IPS-18c (cell line): ENCODE results near the gene CBFA2T3.
"Not testable (repeated sequence)": the region's sequence is repeated elsewhere in the genome, so short reads cannot be mapped to it uniquely, and the experiment has no call there.

ENCODE experiments used
- H3K4me3 ChIP-seq: 2 replicates; pipeline ENCODE4 v1.7.0; 2013; ENCODE audit warnings: low read depth, mild to moderate bottlenecking, low read length, moderate library complexity; ENCODE audit not compliant: insufficient read depth
- H3K9me3 ChIP-seq: one replicate; pipeline ENCODE4 v1.6.1; 2013; ENCODE audit warnings: mild to moderate bottlenecking, low read length, moderate library complexity; ENCODE audit not compliant: control insufficient read depth, insufficient read depth

Gene CBFA2T3

DNA sequence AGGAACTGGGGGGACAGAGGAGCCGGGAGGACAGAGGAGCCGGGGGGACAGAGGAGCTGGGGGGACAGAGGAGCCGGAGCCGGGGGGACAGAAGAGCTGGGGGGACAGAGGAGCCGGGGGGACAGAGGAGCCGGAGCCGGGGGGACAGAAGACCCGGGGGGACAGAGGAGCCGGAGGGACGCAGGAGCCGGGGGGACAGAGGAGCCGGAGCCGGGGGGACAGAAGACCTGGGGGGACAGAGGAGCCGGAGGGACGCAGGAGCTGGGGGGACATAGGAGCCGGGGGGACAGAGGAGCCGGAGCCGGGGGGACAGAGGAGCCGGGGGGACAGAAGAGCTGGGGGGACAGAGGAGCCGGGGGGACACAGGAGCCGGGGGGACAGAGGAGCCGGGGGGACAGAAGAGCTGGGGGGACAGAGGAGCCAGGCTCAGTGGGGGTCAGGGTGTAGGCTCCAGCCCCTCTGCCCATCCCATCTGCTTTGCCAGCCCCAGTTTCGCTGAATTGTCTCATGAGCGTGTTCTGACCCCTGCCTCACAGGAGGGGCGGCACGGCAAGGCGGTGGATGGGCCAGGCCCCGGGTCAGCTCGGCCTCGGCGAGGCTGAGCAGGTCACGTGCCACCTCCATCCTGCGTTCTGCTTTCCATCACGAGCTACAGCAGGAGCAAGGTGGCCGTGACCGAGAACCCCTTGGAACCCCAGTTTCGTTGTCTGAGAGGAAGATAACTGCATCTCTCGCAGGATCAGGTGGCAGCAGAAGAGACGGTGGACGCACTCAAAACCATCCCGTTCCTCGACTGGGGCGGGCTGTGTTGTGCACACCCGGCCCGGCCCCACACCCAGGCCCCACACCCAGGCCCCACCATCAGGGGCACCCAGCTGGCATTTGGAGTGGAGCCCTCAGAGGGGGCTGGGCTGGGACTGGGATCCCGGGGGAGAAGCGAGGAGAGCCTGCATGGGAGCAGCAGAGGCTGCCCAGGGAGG is 26.1 kb upstream of the CBFA2T3 start:
- Histone ChIP-seq H3K9me3 (peaks cover 4% of the 10 kb centered on the region), H3K4me3 (no peak overlapping the region)

DNA sequence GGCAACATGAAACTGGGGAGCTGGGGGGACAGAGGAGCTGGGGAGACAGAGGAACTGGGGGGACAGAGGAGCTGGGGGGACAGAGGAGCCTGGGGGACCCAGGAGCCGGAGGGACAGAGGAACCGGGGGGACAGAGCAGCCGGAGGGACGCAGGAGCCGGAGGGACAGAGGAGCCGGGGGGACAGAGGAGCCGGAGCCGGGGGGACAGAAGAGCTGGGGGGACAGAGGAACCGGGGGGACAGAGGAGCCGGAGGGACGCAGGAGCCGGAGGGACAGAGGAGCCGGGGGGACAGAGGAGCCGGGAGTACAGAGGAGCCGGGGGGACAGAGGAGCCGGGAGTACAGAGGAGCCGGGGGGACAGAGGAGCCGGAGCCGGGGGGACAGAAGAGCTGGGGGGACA is 25.1 kb upstream of the CBFA2T3 start:
- H3K9me3 ChIP-seq, H3K4me3 ChIP-seq: not testable (repeated sequence)

DNA sequence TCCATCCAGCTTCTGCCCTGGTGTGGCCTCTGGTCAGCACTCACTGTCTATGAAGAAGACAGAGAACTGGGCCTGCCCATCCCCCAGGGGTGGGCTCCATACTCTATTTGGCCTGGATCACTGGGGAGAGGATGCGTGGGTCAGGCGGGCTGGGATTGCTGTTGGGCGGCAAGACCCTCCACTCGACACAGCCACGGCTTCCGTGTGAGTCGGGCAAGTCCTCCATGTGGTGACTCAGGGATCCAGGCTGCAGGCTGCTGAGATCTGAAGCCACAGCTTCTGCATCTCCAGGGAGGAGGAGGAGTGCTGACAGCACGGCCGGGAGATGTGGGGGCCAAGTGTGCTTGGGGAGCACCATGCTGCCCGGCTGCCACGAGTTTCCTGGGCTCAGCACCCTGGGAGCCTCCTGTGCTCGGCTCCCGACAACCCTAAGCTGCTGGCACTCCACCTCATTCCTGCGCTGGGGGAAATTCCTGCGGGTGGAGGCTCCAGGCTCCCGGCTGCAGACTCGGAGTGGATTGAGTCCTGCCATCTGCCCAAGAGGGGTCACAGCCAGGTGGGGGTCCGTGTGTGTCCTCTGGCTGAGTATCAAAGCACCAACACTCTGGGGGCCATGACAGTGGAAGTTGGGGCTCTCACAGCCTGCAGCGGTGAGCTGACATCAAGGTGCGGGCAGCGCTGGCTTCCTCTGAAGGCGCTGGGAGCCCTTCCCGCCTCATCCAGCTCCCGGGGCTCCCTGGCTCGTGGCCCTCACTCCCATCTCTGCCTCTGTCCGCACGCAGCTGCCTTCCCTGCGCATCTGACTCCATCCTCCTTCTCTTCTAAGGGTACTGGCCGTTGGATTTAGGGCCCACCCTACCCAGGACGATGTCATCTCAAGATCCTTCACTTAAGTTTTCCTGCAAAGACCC is 24.4 kb upstream of the CBFA2T3 start:
- no peak overlapping the region for H3K4me3 ChIP-seq
- peaks cover 4% of the 10 kb centered on the region for H3K9me3 ChIP-seq

DNA sequence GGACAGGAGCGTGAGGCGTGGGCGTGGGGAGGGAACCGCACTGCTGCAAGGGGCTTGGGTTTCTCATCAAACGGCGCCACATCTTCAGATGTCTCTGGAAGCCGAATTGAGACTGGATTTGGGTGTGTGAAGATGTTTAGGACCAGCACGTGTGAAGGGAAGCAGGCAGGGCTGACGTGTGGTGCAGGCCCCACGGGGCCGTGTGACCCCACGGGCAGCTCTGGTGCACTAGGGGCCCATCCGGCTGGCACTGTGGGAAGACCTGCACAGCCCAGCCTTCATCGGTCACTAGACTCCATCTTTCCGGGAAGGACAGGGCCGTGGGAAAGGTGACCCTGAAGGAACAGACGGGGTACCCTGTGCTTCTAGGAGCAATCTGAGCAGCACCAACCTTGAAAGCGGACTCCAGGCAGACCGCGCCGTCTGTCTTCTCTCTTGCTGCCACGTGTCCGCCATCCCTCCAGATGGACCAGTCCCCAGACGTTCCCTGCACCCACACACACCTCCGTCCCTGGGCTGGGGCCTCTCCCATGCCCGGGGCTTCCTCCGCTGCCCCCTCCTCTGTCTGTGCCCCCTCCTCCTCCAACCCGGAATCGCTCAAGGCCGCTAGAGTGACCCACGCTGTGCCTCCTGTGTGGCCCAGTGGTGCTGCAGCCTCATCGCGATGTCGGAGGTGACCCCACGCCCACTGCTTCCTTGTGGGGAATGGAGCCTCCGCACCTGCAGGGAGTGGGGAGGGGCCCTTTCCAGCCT is 23.4 kb upstream of the CBFA2T3 start:
- Histone ChIP-seq H3K4me3 (peak overlapping the region; percentile 30; the same call in 1 of the 2 replicates), H3K9me3 (peaks cover 4% of the 10 kb centered on the region)

DNA sequence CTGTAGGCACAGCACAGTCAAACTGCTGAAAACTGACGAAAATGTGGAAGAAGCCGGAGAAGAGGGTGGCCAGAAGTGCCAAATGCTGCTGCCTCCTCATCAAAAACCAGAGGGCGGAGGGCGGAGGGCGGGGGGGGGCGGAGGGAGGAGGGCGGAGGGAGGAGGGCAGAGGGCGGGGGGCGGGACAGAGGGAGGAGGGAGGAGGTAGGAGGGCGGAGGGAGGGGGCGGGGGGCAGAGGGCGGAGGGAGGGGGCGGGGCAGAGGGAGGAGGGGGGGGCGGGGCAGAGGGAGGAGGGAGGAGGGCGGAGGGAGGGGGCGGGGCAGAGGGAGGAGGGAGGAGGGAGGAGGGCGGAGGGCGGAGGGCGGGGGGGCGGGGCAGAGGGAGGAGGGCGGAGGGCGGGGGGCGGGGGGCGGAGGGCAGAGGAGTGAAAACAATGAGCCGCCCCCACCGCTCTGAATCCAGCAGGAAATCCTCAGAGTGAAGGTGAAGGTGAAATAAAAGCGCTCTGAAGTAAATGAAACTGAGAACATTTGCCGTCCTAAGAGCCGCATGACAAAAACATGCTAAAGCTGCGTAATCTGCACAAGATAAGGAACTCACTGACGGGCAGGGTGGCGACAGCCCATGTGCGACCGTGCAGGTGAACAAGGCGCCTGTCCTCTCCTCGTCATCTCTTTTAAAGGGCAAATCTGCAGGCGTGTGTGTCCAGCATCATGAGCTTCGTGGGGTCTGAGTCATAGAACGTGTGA is 22.6 kb upstream of the CBFA2T3 start:
- Histone ChIP-seq H3K4me3 (peak overlapping the region; percentile 30; the same call in 1 of the 2 replicates), H3K9me3 (peaks cover 4% of the 10 kb centered on the region)

DNA sequence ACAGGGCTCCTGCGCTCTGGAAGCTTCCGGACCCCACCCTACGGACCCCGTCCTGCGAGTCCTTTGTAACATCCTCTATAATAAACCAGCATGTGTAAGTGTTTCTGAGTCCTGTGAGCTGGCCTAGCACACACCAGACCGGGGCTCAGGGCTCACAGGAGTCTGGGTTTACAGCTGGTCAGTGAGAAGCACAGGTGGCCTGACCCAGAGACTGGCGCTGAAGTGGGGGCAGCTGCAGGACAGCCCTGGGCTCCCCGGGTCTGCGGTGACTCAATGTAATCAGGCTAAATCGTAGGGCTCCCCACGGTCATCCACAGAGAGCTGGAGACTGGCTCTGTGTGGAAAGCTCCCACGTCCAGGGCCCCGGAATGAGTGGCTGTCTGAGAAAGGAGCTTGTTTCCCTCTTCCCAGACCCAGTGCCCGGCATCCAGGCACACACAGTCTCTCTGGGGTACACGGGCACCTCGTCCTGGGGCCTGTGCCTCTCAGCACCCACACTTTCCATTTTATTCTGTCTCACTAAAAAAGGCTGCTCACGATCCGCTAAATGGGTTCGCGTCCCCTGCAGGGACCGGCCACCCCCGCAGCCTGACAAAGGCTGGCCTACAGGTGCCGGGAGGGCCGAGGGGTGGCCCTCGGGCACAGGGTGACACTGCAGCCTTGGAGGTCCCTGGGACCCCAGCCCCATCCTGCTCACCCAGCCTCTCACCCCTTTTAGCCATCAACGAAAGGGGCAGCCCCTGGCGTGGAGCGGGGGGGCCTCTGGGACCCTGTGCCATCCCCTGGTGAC is 18.9 kb upstream of the CBFA2T3 start:
- Histone ChIP-seq H3K4me3 (no peak overlapping the region), H3K9me3 (peaks cover 3% of the 10 kb centered on the region)

DNA sequence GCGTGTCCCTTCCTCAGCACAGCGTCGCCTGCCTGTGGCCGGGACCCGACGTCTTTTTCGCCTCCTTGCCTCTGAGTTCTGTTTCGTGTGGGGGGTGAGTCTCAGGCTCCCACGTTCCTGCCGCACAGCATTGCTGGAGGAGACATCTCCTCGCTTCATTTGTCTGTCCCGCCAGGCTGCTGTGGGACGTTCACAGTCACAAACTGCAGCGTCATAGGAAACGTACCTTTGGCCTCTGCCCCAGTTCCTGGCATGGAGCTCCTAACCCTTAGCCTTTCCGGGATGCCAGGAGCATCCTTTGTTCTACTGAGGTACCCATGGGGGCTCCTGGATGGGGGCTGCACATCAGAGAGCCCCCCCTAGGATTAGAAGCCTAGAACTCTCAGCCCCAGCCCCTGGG is 18.2 kb upstream of the CBFA2T3 start:
- no peaks in the 10 kb centered on the region for H3K9me3 ChIP-seq
- no peak overlapping the region for H3K4me3 ChIP-seq

DNA sequence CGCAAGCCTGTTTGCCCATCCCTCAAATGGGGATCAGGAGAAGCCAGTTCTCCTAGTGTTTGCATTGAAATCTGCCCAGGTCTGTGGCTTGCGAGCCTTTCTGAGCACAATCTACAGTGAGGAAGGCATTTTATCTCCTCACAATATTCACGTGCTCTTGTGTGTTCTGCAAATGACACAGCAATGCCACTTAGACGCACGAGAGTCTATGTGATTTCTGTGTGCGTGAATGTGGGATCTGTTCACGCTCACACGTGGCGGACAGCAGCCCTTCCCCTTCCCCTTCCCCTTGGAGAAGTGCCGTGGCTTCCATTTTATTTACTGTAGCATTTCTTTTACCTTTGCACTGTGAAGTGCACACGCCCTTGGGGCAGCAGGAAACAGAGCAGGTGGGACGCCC is 17.7 kb upstream of the CBFA2T3 start:
- H3K4me3 ChIP-seq: no peak overlapping the region
- H3K9me3 ChIP-seq: no peaks in the 10 kb centered on the region

DNA sequence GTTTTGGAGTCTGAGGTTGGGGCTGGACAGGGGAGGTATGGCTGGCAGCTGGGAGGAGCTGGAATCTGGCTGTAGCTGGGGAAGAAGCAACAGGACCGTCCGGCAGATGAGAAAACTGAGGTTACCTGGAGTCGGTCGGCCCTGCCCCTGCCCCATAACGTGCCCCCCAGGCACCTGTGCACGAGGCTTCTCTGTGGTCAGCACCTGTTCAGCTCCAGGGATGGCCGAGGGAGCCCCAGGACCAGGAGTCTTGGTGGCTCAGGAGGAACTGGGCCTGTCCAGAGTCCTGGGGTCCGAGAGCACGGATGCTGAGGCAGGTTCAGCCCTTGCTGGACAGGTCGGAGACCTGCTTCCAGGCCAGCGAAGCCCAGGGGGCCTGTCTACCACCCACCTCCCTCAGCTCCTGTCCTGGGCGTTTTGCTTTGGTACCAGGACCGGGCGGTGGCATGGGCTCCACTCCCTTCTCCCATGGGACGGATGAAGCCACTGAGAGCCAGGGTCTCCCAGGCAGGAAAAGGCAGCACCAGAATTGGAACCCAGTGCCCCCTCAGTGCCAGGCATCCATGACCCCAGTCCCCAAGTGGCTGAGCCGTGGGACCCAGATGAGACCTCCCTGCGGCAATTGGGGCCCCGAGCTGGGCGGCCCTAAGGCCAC is 17.1 kb upstream of the CBFA2T3 start:
- no peaks in the 10 kb centered on the region for H3K9me3 ChIP-seq
- no peak overlapping the region for H3K4me3 ChIP-seq

DNA sequence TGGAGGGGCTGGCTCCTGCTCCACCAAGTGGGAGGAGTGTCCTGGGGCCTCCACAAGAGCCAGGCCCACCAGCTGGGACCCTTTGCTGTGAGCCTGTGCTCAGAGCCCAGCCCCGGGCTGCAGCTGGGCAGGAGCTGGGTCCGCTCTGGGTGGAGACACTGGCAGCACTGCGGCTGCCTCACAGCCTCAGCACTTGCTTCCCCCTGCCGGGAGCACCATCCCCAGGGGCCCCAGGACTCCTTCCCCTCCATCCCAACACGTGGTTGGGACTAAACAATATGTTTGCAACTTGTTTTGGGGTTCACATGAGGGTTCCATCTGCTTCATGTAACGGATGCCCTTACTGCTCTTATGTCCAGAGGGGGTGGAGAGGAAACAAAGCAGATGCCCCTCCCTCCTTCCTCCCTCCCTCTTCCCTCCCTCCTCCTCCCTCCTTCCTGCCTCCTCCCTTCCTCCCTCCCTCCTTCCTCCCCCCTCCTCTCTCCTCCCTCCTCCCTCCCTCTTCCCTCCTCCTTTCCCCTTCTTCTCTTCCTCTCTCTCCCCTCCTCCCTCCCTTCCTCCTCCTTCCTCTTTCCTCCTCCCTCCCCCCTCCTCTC is 16.3 kb upstream of the CBFA2T3 start:
- Histone ChIP-seq H3K4me3 (no peak overlapping the region), H3K9me3 (no peaks in the 10 kb centered on the region)

DNA sequence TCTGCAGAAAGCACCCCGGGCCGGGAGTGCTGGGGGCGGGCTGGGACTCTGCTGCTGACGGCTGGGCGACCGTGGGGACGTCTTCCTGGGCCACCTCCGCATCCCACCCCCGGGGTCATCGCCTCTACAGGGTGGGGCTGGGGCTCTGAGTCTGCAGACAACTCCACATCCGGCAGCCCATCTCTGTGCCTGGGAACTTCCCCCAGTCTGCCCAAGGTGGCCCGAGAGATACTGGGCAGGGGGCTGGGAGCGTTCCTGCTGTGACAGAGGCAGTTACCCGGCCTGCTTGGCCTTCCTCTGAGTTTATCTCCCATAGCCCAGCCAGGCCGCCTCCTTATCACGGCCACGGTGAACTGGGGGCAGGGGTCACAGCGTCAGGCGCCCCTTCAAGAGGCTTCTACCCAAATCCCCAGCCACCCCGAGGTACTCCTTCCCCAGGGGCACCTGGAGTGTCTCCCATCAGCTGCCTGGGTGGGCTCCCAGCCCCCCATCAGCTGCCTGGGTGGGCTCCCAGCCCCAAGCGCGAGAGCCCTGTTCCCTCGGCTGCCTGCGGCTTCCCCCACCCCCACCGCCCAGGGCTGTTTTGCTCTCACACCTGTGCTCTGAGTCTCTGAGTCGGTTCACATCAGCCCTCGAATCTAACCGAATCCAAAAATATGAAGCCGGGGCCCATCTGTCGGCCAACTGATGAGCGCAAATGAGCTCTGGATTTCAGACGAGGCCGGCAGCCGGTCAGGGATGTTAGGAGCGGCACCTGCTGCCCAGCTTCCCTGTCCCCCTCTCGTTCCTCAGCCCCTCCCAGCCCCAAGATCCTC is 15.6 kb upstream of the CBFA2T3 start:
- H3K9me3 ChIP-seq: no peaks in the 10 kb centered on the region
- H3K4me3 ChIP-seq: no peak overlapping the region

DNA sequence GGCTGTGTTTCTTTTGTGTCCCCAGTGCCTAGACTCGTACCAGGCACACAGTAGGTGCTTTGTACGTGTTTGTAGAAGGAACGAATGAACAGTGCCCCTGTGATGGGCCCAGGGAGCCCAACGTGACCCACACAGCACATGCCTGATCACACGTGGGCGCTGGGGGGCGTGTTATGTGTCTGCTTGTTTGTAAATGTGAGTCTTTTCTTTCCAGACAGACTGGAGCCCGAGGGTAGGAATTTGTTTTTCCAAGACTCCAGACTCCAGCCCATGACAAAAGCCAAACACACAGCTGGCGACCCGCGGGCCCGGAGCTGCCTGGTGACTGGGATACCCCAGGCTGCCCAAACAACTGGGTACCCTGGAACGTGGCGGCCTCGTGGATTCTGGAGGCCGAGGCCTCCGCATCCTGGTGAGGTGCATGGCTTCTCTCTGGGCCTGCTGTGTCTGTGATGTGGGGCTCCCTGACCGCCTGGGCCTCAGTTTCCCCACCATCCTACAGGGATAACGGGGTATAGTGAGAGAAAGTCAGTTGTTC is 14.9 kb upstream of the CBFA2T3 start:
- no peaks in the 10 kb centered on the region for H3K9me3 ChIP-seq
- H3K4me3 ChIP-seq: no peak overlapping the region

DNA sequence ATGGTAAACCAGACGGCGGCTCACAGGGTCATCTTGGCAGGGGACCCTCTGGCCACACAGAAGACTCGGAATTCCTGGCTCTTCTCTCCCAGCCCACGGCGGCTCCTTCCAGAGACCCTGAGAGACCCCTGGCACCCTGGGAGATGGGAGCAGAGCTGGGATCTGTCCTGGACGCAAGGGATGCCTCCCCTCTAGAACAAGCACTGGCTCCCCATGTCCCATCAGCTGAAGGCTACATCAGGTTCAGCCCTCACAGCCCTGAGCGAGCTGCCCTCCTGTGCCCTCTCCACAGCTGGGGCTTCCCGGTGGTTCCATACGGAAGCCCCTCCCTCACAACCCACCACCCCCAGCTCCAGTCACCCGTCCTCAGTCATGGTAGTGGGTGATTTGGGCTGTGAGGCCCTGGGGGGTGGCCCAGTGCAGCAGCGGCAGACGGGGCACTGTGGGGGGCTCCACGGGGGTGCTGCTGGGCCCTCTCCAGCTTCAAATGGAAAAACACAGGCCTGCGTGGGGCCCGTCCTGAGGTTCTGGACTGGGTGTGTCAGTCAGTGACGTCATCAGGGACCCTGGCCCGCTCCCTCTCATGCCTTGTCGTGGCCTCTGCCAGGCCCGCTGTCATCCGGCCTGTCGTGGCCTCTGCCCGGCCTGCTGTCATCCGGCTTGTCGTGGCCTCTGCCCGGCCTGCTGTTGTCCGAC is 13.0 kb upstream of the CBFA2T3 start:
- H3K4me3 ChIP-seq: no peak overlapping the region
- H3K9me3 ChIP-seq: no peaks in the 10 kb centered on the region
